SK-N-DZ (cell line): ENCODE data around the gene YIPF3.

ENCODE experiments used
- DNase-seq: peaks from one replicate; pipeline ENCODE4 v3.0.0-alpha.2; 2015; ENCODE audit warnings: low spot score
- small RNA-seq, 2 experiments: library from RNA; depleted of rRNA; stranded (forward); fragments of <200 nt; gene quantifications; one replicate each; pipeline ENCODE3, GENCODE V24; 2014

Gene YIPF3

DNA sequence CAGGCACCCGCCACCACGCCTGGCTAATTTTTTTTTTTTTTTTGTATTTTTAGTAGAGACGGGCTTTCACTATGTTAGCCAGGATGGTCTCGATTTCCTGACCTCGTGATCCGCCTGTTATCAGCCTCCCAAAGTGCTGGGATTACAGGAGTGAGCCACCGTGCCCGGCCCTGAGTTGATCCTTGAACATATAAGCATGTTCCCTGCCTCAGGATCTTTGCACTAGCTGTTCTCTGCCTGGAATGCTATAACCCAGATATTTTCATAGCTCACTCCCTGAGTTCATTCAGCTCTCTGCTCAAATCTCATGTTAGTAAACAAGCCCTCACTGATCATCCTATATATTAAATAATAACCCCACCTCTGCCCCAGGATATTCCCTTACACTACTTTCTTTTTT lies 52.4 kb downstream of the YIPF3 start:
- DNase-seq, result no peak

DNA sequence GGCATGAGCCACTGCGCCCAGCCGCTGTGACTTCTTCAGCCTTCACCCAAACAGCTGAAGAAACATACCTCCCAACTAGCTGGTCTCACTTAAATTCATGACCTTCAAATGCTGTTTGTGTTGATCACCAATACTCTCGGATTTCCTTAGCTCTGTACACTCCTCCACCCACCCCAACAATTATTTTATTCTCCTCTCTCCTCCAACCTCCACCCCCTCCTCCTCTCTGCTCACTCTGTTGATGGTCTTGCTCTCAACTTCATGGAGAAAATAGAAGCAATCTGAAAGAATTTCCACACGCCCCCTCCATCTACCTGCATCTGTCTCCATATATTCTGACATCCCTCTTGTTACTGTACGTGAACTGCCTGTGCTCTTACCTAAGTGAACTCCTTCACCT lies 54.8 kb downstream of the YIPF3 start:
- no peak for DNase-seq

Small RNA genes within 50 kb of the gene (small RNA-seq; reads per million reads assigned to genes)
- gene RF00426 (0 reads per million in 2 experiments), gene RNU6-1113P (0 reads per million in 2 experiments)
